ENCODE measurements around the gene SPINT4.

- TF ChIP-seq CTCF (IDR thresholded peaks at IDR 0.05; ENCODE audit: low read length) (no peak), EZH2 (IDR thresholded peaks at IDR 0.05; ENCODE audit: borderline replicate concordance, low read length) (no peak)
Measured at GRCh38 chr20:45672765-45673164, 49.4 kb upstream of the SPINT4 start.
